Measurements from ENCODE around the gene PHLPP1.
A peak's percentile ranks its signal among the peaks of the same experiment; 100 is the strongest.

Gene PHLPP1

GRCh38 chr18:62714671-62715435 lies 488 bp upstream of the PHLPP1 start:
- Histone ChIP-seq H3K4me3 (ENCODE audit: low read length, poor library complexity, severe bottlenecking) (peak overlapping the region; percentile 76), H3K9me2 (replicated peaks; ENCODE audit: low read depth, low read length) (no peaks in the 10 kb centered on the region), H3K9ac (ENCODE audit: low read depth, low read length, poor library complexity, severe bottlenecking) (peak overlapping the region; percentile 69), H3K9me3 (ENCODE audit: insufficient read depth, low read depth, low read length) (no peaks in the 10 kb centered on the region), H2AFZ (ENCODE audit: low read length) (peak overlapping the region; percentile 99), H3K4me1 (ENCODE audit: insufficient read depth, low read length, poor library complexity, severe bottlenecking) (peaks cover 26% of the 10 kb centered on the region), H3K36me3 (ENCODE audit: insufficient read depth, low read length) (no peaks in the 10 kb centered on the region), H3K4me2 (ENCODE audit: low read depth, low read length, poor library complexity, severe bottlenecking) (peak overlapping the region; percentile 81), H3K79me2 (ENCODE audit: insufficient read depth, low read length) (peaks cover 39% of the 10 kb centered on the region), H3K27me3 (ENCODE audit: insufficient read depth, low read length, poor library complexity, severe bottlenecking) (no peaks in the 10 kb centered on the region), H4K20me1 (ENCODE audit: insufficient read depth, low read length, poor library complexity, severe bottlenecking) (peaks cover 30% of the 10 kb centered on the region), H3F3A (ENCODE audit: low read depth) (no peaks in the 10 kb centered on the region)
- peak; percentile 83 for TF ChIP-seq CTCF (conservative IDR thresholded peaks at IDR 0.05; ENCODE audit: low read length)
- no peak for TF ChIP-seq EZH2phosphoT487 (IDR thresholded peaks at IDR 0.05; ENCODE audit: borderline replicate concordance)

GRCh38 chr18:62715759-62716615 lies 646 bp downstream of the PHLPP1 start:
- Histone ChIP-seq H3K4me2 (ENCODE audit: low read depth, low read length, poor library complexity, severe bottlenecking) (peak overlapping the region; percentile 90), H3K4me1 (ENCODE audit: insufficient read depth, low read length, poor library complexity, severe bottlenecking) (peaks cover 36% of the 10 kb centered on the region), H3K9me3 (ENCODE audit: insufficient read depth, low read depth, low read length) (no peaks in the 10 kb centered on the region), H3K27me3 (ENCODE audit: insufficient read depth, low read length, poor library complexity, severe bottlenecking) (no peaks in the 10 kb centered on the region), H3K9ac (ENCODE audit: low read depth, low read length, poor library complexity, severe bottlenecking) (peak overlapping the region; percentile 75), H2AFZ (ENCODE audit: low read length) (peak overlapping the region; percentile 76), H3F3A (ENCODE audit: low read depth) (no peaks in the 10 kb centered on the region), H3K4me3 (ENCODE audit: low read length, poor library complexity, severe bottlenecking) (peak overlapping the region; percentile 77), H3K9me2 (replicated peaks; ENCODE audit: low read depth, low read length) (no peaks in the 10 kb centered on the region), H3K36me3 (ENCODE audit: insufficient read depth, low read length) (no peaks in the 10 kb centered on the region), H3K79me2 (ENCODE audit: insufficient read depth, low read length) (peaks cover 50% of the 10 kb centered on the region), H4K20me1 (ENCODE audit: insufficient read depth, low read length, poor library complexity, severe bottlenecking) (peaks cover 40% of the 10 kb centered on the region)
- TF ChIP-seq CTCF (conservative IDR thresholded peaks at IDR 0.05; ENCODE audit: low read length), result no peak
- no peak for TF ChIP-seq EZH2phosphoT487 (IDR thresholded peaks at IDR 0.05; ENCODE audit: borderline replicate concordance)

GRCh38 chr18:62716619-62717168 lies 1.4 kb downstream of the PHLPP1 start:
- peaks cover 47% of the 10 kb centered on the region for H4K20me1 ChIP-seq (ENCODE audit: insufficient read depth, low read length, poor library complexity, severe bottlenecking)
- H3K27me3 ChIP-seq (ENCODE audit: insufficient read depth, low read length, poor library complexity, severe bottlenecking), result no peaks in the 10 kb centered on the region
- peaks cover 42% of the 10 kb centered on the region for H3K4me1 ChIP-seq (ENCODE audit: insufficient read depth, low read length, poor library complexity, severe bottlenecking)
- H3K9ac ChIP-seq (ENCODE audit: low read depth, low read length, poor library complexity, severe bottlenecking), result peak overlapping the region; percentile 75
- H3K9me2 ChIP-seq (replicated peaks; ENCODE audit: low read depth, low read length), result no peaks in the 10 kb centered on the region
- H2AFZ ChIP-seq (ENCODE audit: low read length), result peak overlapping the region; percentile 50; the same call in 1 of the 2 replicates
- H3K4me2 ChIP-seq (ENCODE audit: low read depth, low read length, poor library complexity, severe bottlenecking), result peak overlapping the region; percentile 90
- H3F3A ChIP-seq (ENCODE audit: low read depth), result no peaks in the 10 kb centered on the region
- H3K36me3 ChIP-seq (ENCODE audit: insufficient read depth, low read length), result no peaks in the 10 kb centered on the region
- H3K79me2 ChIP-seq (ENCODE audit: insufficient read depth, low read length), result peaks cover 57% of the 10 kb centered on the region
- H3K4me3 ChIP-seq (ENCODE audit: low read length, poor library complexity, severe bottlenecking), result peak overlapping the region; percentile 77
- no peaks in the 10 kb centered on the region for H3K9me3 ChIP-seq (ENCODE audit: insufficient read depth, low read depth, low read length)
- TF ChIP-seq CTCF (conservative IDR thresholded peaks at IDR 0.05; ENCODE audit: low read length) (no peak; the same call in 1 of the 2 replicates), EZH2phosphoT487 (IDR thresholded peaks at IDR 0.05; ENCODE audit: borderline replicate concordance) (no peak)
